VCaP (cell line): ENCODE data around the gene PLCB4.

ENCODE experiments used
- H3K27ac ChIP-seq: fragments of 450-650 bp; 2 replicates; pipeline ENCODE4 v1.5.1; 2017
- TF ChIP-seq, protein P1 (sequence below): fragments of 450-650 bp; conservative IDR thresholded peaks from 2 replicates; pipeline ENCODE4 v1.5.1; 2017; ENCODE audit warnings: mild to moderate bottlenecking, moderate library complexity

PLCB4 gene

DNA sequence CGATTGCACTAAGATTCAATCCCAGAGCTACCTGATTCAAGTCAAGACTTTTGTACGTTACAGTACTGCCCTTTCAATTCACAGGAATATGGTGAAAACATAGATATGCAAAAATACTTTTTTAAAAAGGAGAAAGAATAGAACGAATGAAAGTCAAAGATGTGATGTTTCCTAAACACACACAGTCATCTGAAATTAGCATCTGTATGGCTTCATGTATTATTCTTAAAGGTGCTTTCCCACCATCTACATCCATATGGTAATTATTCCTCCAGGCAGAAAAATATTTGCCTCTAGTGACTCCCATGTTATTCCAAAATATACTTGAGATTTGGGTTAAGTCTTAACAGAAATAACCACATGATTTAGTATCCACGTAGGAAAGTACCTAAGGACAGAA is 330.0 kb downstream of the PLCB4 start:
- TF ChIP-seq, protein P1, sequence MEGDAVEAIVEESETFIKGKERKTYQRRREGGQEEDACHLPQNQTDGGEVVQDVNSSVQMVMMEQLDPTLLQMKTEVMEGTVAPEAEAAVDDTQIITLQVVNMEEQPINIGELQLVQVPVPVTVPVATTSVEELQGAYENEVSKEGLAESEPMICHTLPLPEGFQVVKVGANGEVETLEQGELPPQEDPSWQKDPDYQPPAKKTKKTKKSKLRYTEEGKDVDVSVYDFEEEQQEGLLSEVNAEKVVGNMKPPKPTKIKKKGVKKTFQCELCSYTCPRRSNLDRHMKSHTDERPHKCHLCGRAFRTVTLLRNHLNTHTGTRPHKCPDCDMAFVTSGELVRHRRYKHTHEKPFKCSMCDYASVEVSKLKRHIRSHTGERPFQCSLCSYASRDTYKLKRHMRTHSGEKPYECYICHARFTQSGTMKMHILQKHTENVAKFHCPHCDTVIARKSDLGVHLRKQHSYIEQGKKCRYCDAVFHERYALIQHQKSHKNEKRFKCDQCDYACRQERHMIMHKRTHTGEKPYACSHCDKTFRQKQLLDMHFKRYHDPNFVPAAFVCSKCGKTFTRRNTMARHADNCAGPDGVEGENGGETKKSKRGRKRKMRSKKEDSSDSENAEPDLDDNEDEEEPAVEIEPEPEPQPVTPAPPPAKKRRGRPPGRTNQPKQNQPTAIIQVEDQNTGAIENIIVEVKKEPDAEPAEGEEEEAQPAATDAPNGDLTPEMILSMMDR: no peak
- no peak overlapping the region for H3K27ac ChIP-seq

DNA sequence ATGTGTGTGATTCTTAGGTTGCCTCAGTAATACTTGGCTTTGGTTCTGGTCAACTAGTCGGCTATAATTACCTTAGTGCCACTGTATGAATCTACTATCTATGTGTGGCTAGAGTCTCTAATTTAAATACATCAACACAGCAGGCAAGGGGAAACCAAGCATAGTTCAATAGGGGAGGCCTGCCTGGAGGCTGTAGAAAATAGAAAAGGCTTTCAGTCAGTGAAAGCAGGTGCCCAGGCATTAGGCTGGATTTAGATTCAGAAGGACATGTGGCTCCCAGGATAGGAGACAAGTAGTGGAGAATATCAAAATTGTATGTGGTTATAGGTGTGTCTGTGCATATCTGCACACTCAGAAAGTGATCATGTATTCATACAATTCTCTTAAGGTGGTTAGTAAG is 330.4 kb downstream of the PLCB4 start:
- TF ChIP-seq, protein P1: no peak
- H3K27ac ChIP-seq: no peak overlapping the region; the same call in 1 of the 2 replicates

DNA sequence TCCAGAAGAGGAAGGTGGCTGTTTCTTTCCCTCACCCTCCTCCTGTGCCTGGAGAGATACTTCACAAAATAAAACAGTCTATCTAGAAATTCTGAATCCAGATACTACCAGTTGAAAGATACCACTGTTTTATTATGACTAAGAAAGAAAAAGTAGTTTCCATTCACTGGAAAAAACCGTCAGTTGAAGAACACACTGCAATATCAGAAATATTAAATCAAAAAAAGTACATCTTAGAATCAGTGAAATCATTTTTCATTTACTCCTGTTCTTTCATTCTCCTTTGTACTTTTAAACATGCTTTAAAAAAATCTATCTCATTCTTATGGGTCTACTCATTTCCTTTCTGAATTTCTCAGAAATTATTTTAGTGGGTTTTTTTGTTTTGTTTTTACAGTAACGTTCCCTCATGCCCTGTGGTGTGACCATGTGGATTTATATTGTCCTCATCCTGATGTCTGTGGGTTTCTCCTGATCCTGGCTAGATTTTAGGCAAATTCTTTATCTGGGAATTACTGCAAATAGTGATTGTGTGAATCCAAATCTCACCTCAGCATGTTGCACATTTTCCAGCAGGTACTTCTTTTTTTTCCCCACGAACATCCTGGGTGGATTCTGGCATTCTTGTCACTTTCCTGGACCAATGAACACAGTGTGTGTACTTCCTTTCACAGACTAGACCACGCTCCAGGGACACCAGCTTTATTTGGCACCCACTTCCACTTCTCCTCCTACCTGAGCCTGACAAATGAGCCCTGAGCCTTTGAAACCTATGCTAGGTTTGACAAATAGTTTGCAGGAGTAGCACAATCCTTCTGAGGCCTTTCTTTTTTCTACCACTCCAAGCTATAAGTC is 331.5 kb downstream of the PLCB4 start:
- H3K27ac ChIP-seq: peak overlapping the region; percentile 4; the same call in 1 of the 2 replicates
- TF ChIP-seq, protein P1: no peak

DNA sequence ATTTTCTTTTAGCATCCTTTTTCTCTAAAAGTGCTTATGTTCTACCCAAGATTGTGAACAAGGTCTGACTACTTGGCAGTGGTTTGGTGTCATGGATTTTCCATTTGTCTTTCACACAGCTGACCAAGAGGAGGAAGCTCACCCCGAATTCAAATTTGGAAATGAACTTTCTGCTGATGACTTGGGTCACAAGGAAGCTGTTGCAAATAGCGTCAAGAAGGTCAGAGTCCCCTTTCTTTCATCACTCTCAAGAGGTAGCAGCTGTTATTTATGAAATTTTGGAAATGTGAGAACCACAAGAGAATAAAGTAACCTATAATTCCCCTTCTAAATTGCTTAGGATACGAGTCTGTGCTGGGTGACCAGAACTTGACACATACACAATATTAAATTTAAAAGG is 332.5 kb downstream of the PLCB4 start:
- TF ChIP-seq, protein P1: no peak
- no peak overlapping the region for H3K27ac ChIP-seq

DNA sequence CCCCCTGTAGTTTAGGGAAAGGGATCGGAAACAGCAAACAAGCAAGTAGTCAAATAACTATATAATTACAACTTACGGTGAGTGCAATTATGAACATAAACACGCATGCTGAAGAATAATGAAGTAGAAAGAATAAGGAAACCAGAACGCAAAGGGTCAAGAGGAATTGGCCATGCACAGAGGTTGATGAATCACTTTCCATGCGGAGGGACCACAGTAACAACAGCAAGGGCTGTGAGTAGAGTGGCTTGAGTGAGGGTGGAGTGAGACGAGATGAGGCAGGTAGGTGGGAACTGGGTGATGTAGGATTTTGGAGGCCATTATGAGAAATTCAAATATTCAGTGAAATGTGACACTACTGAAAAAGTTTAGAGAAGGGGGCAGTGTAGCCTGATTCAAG is 333.3 kb downstream of the PLCB4 start:
- no peak overlapping the region for H3K27ac ChIP-seq
- TF ChIP-seq, protein P1: no peak

DNA sequence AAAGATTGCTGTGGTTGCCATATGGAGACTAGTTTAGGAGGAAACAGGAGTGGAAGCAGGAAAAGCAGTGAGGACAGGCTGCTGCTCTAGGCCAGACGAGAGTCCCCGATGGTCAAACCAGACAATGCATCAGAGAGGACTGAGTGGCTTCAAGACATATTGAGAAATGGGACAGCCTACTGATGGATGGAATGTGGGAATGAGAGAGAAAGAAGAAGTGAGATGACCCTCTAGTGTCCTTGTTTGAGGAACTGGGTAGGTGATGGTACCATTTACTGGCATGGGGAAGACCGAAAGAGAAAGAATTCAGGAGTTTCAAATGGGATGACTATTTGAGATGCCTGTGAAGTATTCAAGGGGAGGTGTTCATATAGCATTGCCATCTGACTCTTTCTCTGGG is 333.7 kb downstream of the PLCB4 start:
- no peak overlapping the region for H3K27ac ChIP-seq
- TF ChIP-seq, protein P1: no peak

DNA sequence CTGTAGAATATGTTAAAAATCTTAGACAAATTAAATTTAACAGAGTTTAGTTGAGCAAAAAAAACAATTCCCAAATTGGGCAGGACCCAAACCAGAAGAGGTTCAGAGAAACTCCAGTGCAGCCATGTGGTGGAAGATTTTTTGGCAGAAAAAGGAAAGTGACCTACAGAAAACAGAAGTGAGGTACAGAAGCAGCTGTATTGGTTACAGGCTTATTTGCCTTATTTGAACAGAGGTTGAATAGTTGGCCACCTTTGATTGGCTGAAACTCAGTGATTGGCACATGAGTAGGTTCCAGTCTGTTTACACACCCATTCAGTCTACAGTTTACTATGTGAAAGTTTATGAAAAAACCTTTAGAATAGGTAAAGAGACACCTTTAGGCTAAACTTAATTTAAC is 334.6 kb downstream of the PLCB4 start:
- TF ChIP-seq, protein P1: no peak
- no peak overlapping the region for H3K27ac ChIP-seq
